Fibroblast of mammary gland (primary cell): ENCODE results near the gene ACOX3.

ENCODE experiments used
- DNase-seq: peaks from one replicate; pipeline ENCODE4 v3.0.0-alpha.2; 2010; ENCODE audit warnings: low read depth
- H3K4me3 ChIP-seq: 2 replicates; pipeline ENCODE4 v1.5.1; 2011; ENCODE audit warnings: low read depth, mild to moderate bottlenecking, low read length, moderate library complexity; ENCODE audit not compliant: control insufficient read depth
- TF ChIP-seq, protein P1 (sequence below): conservative IDR thresholded peaks from 2 replicates; pipeline ENCODE4 v1.5.1; 2011; ENCODE audit warnings: low read depth, low read length, inconsistent platforms; ENCODE audit not compliant: control insufficient read depth, insufficient read depth

Gene ACOX3

DNA sequence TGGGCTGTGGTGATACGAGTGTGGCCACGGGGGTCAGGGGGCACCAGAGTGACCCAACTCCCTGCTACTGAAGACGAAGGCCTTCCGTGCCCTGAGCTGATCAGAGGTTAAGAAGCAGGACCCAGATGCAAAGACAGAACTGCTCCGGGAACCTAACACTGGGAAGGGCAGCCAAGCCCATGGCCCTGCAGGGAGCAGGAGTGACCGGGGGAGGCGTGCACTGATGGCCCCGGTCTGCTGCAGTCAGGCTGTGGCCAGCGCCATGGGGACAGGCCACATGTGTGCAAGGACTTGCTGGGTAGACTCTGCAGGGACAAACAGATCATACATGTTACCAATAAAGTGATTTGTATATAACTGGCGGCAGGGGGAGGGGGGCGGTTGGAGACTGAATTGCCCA, 74.6 kb downstream of the ACOX3 start:
- DNase-seq: no peak
- TF ChIP-seq, protein P1, sequence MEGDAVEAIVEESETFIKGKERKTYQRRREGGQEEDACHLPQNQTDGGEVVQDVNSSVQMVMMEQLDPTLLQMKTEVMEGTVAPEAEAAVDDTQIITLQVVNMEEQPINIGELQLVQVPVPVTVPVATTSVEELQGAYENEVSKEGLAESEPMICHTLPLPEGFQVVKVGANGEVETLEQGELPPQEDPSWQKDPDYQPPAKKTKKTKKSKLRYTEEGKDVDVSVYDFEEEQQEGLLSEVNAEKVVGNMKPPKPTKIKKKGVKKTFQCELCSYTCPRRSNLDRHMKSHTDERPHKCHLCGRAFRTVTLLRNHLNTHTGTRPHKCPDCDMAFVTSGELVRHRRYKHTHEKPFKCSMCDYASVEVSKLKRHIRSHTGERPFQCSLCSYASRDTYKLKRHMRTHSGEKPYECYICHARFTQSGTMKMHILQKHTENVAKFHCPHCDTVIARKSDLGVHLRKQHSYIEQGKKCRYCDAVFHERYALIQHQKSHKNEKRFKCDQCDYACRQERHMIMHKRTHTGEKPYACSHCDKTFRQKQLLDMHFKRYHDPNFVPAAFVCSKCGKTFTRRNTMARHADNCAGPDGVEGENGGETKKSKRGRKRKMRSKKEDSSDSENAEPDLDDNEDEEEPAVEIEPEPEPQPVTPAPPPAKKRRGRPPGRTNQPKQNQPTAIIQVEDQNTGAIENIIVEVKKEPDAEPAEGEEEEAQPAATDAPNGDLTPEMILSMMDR: no peak

DNA sequence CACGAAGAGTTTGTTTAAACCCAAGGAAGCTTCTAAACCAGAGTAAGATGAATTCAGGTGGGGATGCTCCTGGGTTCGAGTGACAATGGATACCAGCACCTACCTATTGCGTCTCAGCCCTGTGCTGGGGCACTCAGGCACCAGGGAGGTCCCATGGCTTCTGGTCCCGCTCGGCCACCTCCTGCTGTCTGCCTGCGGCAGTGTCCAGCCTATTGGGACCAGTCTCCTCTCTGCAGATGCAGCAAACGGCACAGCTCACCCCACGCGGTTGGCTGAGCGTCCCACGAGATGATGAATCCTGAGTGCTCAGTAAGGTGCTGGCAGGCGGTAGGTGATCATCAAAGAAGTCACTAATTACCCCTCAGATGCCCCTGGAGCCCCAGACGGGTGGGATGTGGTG, 75.2 kb downstream of the ACOX3 start:
- TF ChIP-seq, protein P1: no peak
- DNase-seq: no peak

More for the DNA sequence above, 74.6 kb downstream of the ACOX3 start:
- H3K4me3 ChIP-seq: no peak overlapping the region

DNA sequence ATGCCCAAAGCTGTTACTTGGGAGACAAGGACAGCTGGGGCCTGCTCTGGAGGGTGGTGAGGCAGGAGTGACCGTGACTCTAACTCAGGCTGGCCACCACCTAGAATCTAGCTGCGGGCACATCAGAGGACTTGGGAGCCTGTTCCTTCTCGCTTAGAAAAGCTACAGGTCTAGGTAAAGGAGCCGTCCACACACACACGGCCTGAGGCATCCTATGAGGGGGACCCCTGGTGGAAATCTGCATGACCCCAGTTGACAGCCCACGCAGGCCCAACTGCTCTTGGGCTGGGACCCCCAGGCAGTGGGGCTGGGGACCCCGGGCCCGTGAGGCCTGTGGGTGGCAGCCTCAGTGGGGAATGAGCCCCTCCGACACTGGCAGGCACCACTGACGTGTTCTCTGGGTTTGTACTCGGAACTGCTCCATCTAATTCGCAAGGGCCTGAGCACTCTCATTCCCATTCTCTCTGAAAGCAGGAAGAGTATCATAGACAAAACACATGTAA, 75.6 kb downstream of the ACOX3 start:
- H3K4me3 ChIP-seq: no peak overlapping the region
- TF ChIP-seq, protein P1: no peak
- DNase-seq: no peak

More for the DNA sequence above, 75.2 kb downstream of the ACOX3 start:
- no peak overlapping the region for H3K4me3 ChIP-seq

DNA sequence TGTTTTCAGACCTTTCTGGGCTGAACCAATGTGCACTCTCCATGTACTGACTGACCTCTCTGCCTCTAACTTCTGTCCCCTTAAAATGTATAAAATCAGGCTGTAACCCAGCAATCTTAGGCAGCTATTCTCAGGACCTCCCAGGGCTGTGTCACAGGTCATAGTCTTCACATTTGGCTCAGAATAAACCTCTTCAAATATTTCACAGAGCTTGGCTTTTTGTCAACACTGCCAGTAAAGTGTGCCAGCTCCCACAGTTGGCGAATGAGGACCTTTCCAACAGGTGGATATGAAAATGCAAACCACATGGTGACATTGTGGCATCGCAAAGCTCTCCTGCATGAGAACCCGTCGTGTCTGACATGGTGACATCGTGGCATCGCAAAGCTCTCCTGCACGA, 76.4 kb downstream of the ACOX3 start:
- TF ChIP-seq, protein P1: no peak
- no peak overlapping the region for H3K4me3 ChIP-seq
- DNase-seq: no peak

DNA sequence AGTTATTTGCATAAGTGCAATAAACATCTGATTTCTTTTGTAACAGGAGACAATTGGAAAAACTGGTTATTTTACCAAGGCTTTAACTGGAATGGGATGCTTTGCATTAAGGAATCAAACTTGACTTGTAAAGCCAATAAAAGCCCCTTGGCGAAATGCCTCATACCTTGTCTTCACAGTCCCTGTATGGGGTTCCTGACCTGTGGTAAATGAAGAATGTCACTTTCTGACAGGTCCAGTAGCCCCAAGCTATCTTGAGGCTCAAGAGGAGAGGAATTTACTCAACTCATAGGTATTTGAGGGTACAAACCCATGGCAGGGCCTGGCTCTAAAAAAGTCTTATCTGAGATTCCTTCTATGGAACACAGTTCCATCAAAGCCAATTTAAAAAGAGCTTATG, 78.0 kb downstream of the ACOX3 start:
- TF ChIP-seq, protein P1: no peak
- DNase-seq: no peak

DNA sequence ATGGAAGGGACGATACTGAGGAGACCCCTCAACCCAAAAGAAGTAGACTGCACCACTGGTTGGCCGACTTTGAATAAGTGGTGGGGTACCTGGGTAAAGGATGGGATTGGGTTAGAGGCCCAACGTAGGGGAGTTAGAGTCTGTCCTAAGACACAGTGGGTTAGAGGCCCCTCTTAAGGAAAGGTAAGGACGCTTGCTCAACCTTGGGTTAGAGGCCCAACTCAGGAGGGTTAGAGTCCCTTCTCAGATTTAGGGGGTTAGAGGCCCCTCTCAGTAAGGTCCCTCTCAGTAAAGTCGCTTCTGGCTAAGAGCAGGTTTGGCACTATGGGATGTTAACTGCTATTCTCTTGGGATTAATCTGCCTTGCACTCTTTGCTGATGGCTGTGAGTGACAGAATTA, 81.3 kb downstream of the ACOX3 start:
- TF ChIP-seq, protein P1: no peak
- no peak for DNase-seq
- no peak overlapping the region for H3K4me3 ChIP-seq

More for the DNA sequence above, 78.0 kb downstream of the ACOX3 start:
- H3K4me3 ChIP-seq: no peak overlapping the region

DNA sequence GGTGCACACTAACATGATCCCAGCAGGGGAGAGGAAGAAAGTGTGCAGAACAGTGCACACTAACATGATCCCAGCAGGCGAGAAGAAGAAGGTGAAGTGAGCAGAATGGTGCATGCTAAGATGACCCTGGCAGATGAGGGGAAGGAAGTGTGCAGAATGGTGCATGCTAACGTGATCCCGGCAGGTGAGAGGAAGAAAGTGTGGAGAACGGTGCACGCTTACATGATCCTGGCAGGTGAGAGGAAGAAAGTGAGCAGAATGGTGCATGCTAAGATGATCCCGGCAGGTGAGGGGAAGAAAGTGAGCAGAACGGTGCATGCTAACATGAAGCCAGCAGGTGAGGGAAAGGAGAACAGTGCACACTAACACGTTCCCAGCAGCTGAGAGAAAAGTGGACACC, 83.7 kb downstream of the ACOX3 start:
- no peak overlapping the region for H3K4me3 ChIP-seq
- no peak for DNase-seq
- TF ChIP-seq, protein P1: no peak
